T-helper 2 cell treated with Interferon-gamma antibody and Interleukin-4, amounts not matched to agents 5 μg/mL and 100 μg/mL, for 36 hours (primary cell): ENCODE results near the gene ASIC4.

Experiments used
- DNase-seq: peaks from one replicate; pipeline ENCODE4 v3.0.0; 2021; ENCODE audit warnings: low spot score
- H3K27ac Mint-ChIP-seq: one replicate; pipeline ENCODE4 v1.8.0; 2021; ENCODE audit warnings: mild to moderate bottlenecking, mixed read lengths
- H3K27me3 Mint-ChIP-seq: one replicate; pipeline ENCODE4 v1.8.0; 2021; ENCODE audit warnings: low read depth, mixed read lengths
- H3K36me3 Mint-ChIP-seq: one replicate; pipeline ENCODE4 v1.8.0; 2021; ENCODE audit warnings: low read depth, mixed read lengths
- H3K4me1 Mint-ChIP-seq: one replicate; pipeline ENCODE4 v1.8.0; 2021; ENCODE audit warnings: low read depth, mixed read lengths
- H3K4me3 Mint-ChIP-seq: one replicate; pipeline ENCODE4 v1.8.0; 2022; ENCODE audit warnings: mild to moderate bottlenecking, moderate library complexity, mixed read lengths
- H3K9me3 Mint-ChIP-seq: one replicate; pipeline ENCODE4 v1.8.0; 2021; ENCODE audit warnings: mixed read lengths

Gene ASIC4

GRCh38 chr2:219560893-219561178 is 46.6 kb downstream of the ASIC4 start:
- H3K36me3 Mint-ChIP-seq = no peaks in the 10 kb centered on the region
- H3K27ac Mint-ChIP-seq = no peak overlapping the region
- no peaks in the 10 kb centered on the region for H3K27me3 Mint-ChIP-seq
- H3K4me1 Mint-ChIP-seq = no peaks in the 10 kb centered on the region
- no peaks in the 10 kb centered on the region for H3K9me3 Mint-ChIP-seq
- no peak for DNase-seq
- H3K4me3 Mint-ChIP-seq = no peak overlapping the region

- Mint-ChIP-seq H3K9me3 (no peaks in the 10 kb centered on the region), H3K27me3 (no peaks in the 10 kb centered on the region), H3K4me3 (no peak overlapping the region), H3K4me1 (no peaks in the 10 kb centered on the region), H3K27ac (no peak overlapping the region), H3K36me3 (no peaks in the 10 kb centered on the region)
- DNase-seq = no peak
Observed at GRCh38 chr2:219561179-219562048, 47.1 kb downstream of the ASIC4 start.

GRCh38 chr2:219562049-219563020 is 48.1 kb downstream of the ASIC4 start:
- Mint-ChIP-seq H3K4me1 (no peaks in the 10 kb centered on the region), H3K27me3 (no peaks in the 10 kb centered on the region), H3K27ac (no peak overlapping the region), H3K36me3 (no peaks in the 10 kb centered on the region), H3K4me3 (no peak overlapping the region), H3K9me3 (no peaks in the 10 kb centered on the region)
- no peak for DNase-seq

GRCh38 chr2:219563271-219563928 is 49.1 kb downstream of the ASIC4 start:
- H3K36me3 Mint-ChIP-seq = no peaks in the 10 kb centered on the region
- H3K27ac Mint-ChIP-seq = no peak overlapping the region
- no peaks in the 10 kb centered on the region for H3K27me3 Mint-ChIP-seq
- DNase-seq = no peak
- no peaks in the 10 kb centered on the region for H3K9me3 Mint-ChIP-seq
- no peak overlapping the region for H3K4me3 Mint-ChIP-seq
- H3K4me1 Mint-ChIP-seq = no peaks in the 10 kb centered on the region

- DNase-seq = no peak
- Mint-ChIP-seq H3K27me3 (peaks cover 15% of the 10 kb centered on the region), H3K4me3 (no peak overlapping the region), H3K9me3 (no peaks in the 10 kb centered on the region), H3K27ac (no peak overlapping the region), H3K4me1 (no peaks in the 10 kb centered on the region), H3K36me3 (no peaks in the 10 kb centered on the region)
Observed at GRCh38 chr2:219565130-219566080, 51.1 kb downstream of the ASIC4 start.

GRCh38 chr2:219566640-219567039 is 52.4 kb downstream of the ASIC4 start:
- DNase-seq = no peak
- peaks cover 18% of the 10 kb centered on the region for H3K27me3 Mint-ChIP-seq
- H3K4me3 Mint-ChIP-seq = no peak overlapping the region
- H3K36me3 Mint-ChIP-seq = no peaks in the 10 kb centered on the region
- no peaks in the 10 kb centered on the region for H3K9me3 Mint-ChIP-seq
- H3K4me1 Mint-ChIP-seq = no peaks in the 10 kb centered on the region
- no peak overlapping the region for H3K27ac Mint-ChIP-seq

- Mint-ChIP-seq H3K9me3 (no peaks in the 10 kb centered on the region), H3K27me3 (peaks cover 23% of the 10 kb centered on the region), H3K4me1 (no peaks in the 10 kb centered on the region), H3K36me3 (no peaks in the 10 kb centered on the region), H3K4me3 (no peak overlapping the region), H3K27ac (no peak overlapping the region)
- DNase-seq = no peak
Observed at GRCh38 chr2:219567131-219567530, 52.8 kb downstream of the ASIC4 start.

GRCh38 chr2:219567791-219568361 is 53.6 kb downstream of the ASIC4 start:
- peaks cover 27% of the 10 kb centered on the region for H3K27me3 Mint-ChIP-seq
- H3K4me1 Mint-ChIP-seq = no peaks in the 10 kb centered on the region
- no peak overlapping the region for H3K4me3 Mint-ChIP-seq
- H3K36me3 Mint-ChIP-seq = no peaks in the 10 kb centered on the region
- no peak for DNase-seq
- H3K27ac Mint-ChIP-seq = no peak overlapping the region
- H3K9me3 Mint-ChIP-seq = no peaks in the 10 kb centered on the region

- Mint-ChIP-seq H3K4me1 (no peaks in the 10 kb centered on the region), H3K4me3 (no peak overlapping the region), H3K27me3 (peaks cover 38% of the 10 kb centered on the region), H3K36me3 (no peaks in the 10 kb centered on the region), H3K9me3 (no peaks in the 10 kb centered on the region), H3K27ac (no peak overlapping the region)
- no peak for DNase-seq
Observed at GRCh38 chr2:219569041-219569440, 54.8 kb downstream of the ASIC4 start.

- no peak overlapping the region for H3K4me3 Mint-ChIP-seq
- H3K36me3 Mint-ChIP-seq = no peaks in the 10 kb centered on the region
- no peak overlapping the region for H3K27ac Mint-ChIP-seq
- H3K4me1 Mint-ChIP-seq = no peaks in the 10 kb centered on the region
- no peaks in the 10 kb centered on the region for H3K9me3 Mint-ChIP-seq
- peaks cover 38% of the 10 kb centered on the region for H3K27me3 Mint-ChIP-seq
- DNase-seq = no peak
Observed at GRCh38 chr2:219569635-219570034, 55.4 kb downstream of the ASIC4 start.

GRCh38 chr2:219570194-219570923 is 56.1 kb downstream of the ASIC4 start:
- Mint-ChIP-seq H3K4me1 (no peaks in the 10 kb centered on the region), H3K4me3 (no peak overlapping the region)

GRCh38 chr2:219570924-219571310 is 56.6 kb downstream of the ASIC4 start:
- no peak for DNase-seq
- Mint-ChIP-seq H3K4me1 (no peaks in the 10 kb centered on the region), H3K4me3 (no peak overlapping the region), H3K27ac (no peak overlapping the region), H3K36me3 (no peaks in the 10 kb centered on the region), H3K27me3 (peaks cover 42% of the 10 kb centered on the region), H3K9me3 (no peaks in the 10 kb centered on the region)

More at GRCh38 chr2:219570194-219570923, 56.1 kb downstream of the ASIC4 start:
- no peak overlapping the region for H3K27ac Mint-ChIP-seq
- no peaks in the 10 kb centered on the region for H3K36me3 Mint-ChIP-seq
- H3K9me3 Mint-ChIP-seq = no peaks in the 10 kb centered on the region
- DNase-seq = no peak
- H3K27me3 Mint-ChIP-seq = peaks cover 40% of the 10 kb centered on the region
